Measurements from ENCODE around the gene ETS1.

The ETS1 gene

GRCh38 chr11:128587415-128587814 is at the start of gene ETS1:
Gene ETS1, minus strand, starts transcription at chr11:128587558. Its CDS starts 14,428 bp downstream, at chr11:128573130.
- DNase-seq (ENCODE audit: low read depth) = no peak

- no peak for DNase-seq (ENCODE audit: low read depth)
These were observed 47.0 kb upstream of the ETS1 start for GRCh38 chr11:128634395-128634794.

GRCh38 chr11:128633384-128633965 is 46.1 kb upstream of the ETS1 start:
- DNase-seq (ENCODE audit: low read depth) = no peak

- no peak for DNase-seq (ENCODE audit: low read depth)
These were observed 44.9 kb upstream of the ETS1 start for GRCh38 chr11:128632141-128632791.

GRCh38 chr11:128630367-128631230 is 43.2 kb upstream of the ETS1 start:
- DNase-seq (ENCODE audit: low read depth) = peak; percentile 68

GRCh38 chr11:128629516-128630106 is 42.3 kb upstream of the ETS1 start:
- DNase-seq (ENCODE audit: low read depth) = no peak

GRCh38 chr11:128628686-128629085 is 41.3 kb upstream of the ETS1 start:
- DNase-seq (ENCODE audit: low read depth) = no peak

- DNase-seq (ENCODE audit: low read depth) = no peak
These were observed 40.9 kb upstream of the ETS1 start for GRCh38 chr11:128628325-128628673.

- no peak for DNase-seq (ENCODE audit: low read depth)
These were observed 40.4 kb upstream of the ETS1 start for GRCh38 chr11:128627666-128628324.

GRCh38 chr11:128626913-128627665 is 39.7 kb upstream of the ETS1 start:
- DNase-seq (ENCODE audit: low read depth) = no peak

GRCh38 chr11:128625746-128626145 is 38.4 kb upstream of the ETS1 start:
- DNase-seq (ENCODE audit: low read depth) = no peak

- no peak for DNase-seq (ENCODE audit: low read depth)
These were observed 38.0 kb upstream of the ETS1 start for GRCh38 chr11:128625326-128625725.

GRCh38 chr11:128624269-128625175 is 37.2 kb upstream of the ETS1 start:
- DNase-seq (ENCODE audit: low read depth) = no peak

GRCh38 chr11:128623091-128623490 is 35.7 kb upstream of the ETS1 start:
- DNase-seq (ENCODE audit: low read depth) = no peak

- DNase-seq (ENCODE audit: low read depth) = peak; percentile 59
These were observed 34.5 kb upstream of the ETS1 start for GRCh38 chr11:128621601-128622501.

- no peak for DNase-seq (ENCODE audit: low read depth)
These were observed 33.1 kb upstream of the ETS1 start for GRCh38 chr11:128620309-128621100.

- DNase-seq (ENCODE audit: low read depth) = no peak
These were observed 32.4 kb upstream of the ETS1 start for GRCh38 chr11:128619540-128620308.

- DNase-seq (ENCODE audit: low read depth) = no peak
These were observed 31.6 kb upstream of the ETS1 start for GRCh38 chr11:128619007-128619406.

All from HS-5 (cell line).